Testis (tissue), 2 donors: ENCODE measurements around the gene SEL1L2.

Source experiments
- CTCF ChIP-seq, 3 experiments: fragments of 450-650 bp in 2 of 3; fragments of 200-600 bp in 1 of 3; sonication (generic) in 1 of 3; IDR thresholded peaks; one replicate each; pipeline ENCODE4 v1.5.1; 2016 to 2019; ENCODE audit warnings: antibody characterized with exemption in 3 of 3, mild to moderate bottlenecking in 2 of 3, moderate library complexity in 1 of 3
- POLR2A ChIP-seq: fragments of 450-650 bp; IDR thresholded peaks from one replicate; pipeline ENCODE4 v1.6.1; 2017; ENCODE audit warnings: antibody characterized with exemption, mild to moderate bottlenecking, moderate library complexity

DNA sequence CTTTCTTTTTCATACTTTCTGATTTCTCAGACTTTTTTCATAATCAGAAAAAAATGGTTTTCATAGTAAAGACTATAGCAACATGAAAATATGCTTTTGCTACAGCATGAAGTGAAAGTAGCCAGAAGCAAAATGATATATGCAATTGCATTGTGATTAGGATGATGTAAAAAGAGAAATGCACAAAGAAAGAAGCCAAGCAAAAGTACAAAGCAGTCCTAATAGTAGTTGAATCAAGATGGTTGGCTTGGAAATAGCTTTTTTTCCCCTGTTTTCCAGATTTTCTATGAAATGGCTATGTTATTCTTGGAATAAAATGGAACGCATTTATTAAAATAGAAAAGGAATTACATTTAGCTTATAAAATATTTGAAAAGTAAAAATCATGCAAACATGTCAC, 77.3 kb downstream of the SEL1L2 start:
- TF ChIP-seq CTCF (IDR thresholded peaks at IDR 0.05) (no peak), POLR2A (no peak)
